ENCODE results near the gene IL4R.

DNA sequence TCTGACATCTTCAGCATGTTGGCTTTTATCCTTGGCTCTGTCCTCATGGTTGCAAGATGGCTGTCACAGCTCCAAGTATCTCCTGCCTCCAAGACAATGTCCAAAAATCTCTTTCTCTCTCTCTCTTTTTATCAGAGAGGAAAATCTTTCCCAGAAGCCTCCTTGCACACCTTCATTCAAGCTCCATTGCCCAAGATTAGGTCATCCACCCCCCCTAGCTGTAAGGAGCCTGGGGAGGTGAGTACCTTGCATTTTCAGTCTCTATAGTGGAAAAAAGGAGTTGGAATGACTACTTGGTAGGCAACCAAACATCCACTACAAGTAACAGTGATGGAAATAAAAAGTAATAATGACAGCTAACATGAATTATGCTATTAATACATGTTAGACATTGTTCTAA lies 23.2 kb upstream of the IL4R start:
- TF ChIP-seq, protein P1, sequence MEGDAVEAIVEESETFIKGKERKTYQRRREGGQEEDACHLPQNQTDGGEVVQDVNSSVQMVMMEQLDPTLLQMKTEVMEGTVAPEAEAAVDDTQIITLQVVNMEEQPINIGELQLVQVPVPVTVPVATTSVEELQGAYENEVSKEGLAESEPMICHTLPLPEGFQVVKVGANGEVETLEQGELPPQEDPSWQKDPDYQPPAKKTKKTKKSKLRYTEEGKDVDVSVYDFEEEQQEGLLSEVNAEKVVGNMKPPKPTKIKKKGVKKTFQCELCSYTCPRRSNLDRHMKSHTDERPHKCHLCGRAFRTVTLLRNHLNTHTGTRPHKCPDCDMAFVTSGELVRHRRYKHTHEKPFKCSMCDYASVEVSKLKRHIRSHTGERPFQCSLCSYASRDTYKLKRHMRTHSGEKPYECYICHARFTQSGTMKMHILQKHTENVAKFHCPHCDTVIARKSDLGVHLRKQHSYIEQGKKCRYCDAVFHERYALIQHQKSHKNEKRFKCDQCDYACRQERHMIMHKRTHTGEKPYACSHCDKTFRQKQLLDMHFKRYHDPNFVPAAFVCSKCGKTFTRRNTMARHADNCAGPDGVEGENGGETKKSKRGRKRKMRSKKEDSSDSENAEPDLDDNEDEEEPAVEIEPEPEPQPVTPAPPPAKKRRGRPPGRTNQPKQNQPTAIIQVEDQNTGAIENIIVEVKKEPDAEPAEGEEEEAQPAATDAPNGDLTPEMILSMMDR (IDR thresholded peaks at IDR 0.05): no peak
- no peak for TF ChIP-seq POLR2AphosphoS5 (IDR thresholded peaks at IDR 0.05)
- no peak for TF ChIP-seq POLR2A (IDR thresholded peaks at IDR 0.05)
